ENCODE data around the gene POU4F1.

Gene POU4F1

DNA sequence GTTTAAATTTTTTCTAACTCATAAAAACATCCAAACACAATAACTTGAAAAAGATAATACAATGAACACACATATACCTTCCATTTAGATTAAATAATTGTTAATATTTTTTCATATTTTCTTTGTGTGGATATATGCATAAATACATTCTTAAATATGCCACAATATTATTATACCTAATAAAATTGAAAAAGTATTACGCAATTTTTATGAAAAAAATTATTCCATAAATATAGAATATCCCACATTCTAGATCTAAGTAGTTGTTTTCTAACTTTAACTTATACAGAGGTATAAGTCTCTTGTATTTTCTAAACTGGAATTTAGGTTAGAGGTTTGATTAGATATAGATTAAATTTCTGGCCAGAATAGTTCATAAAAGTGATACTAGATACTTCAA lies 34.3 kb downstream of the POU4F1 start:
- Histone ChIP-seq H3K4me1 (ENCODE audit: control insufficient read depth in 1 of 2, insufficient read depth in 1 of 2, low read depth in 1 of 2, low read length in 1 of 2) (no peaks in the 10 kb centered on the region), H3K36me3 (no peaks in the 10 kb centered on the region), H3K27ac (no peak overlapping the region), H3K4me3 (ENCODE audit: low read depth in 1 of 2, low read length in 1 of 2) (no peak overlapping the region), H3K9me3 (no peaks in the 10 kb centered on the region), H3K27me3 (no peaks in the 10 kb centered on the region)
- TF ChIP-seq, protein P1, sequence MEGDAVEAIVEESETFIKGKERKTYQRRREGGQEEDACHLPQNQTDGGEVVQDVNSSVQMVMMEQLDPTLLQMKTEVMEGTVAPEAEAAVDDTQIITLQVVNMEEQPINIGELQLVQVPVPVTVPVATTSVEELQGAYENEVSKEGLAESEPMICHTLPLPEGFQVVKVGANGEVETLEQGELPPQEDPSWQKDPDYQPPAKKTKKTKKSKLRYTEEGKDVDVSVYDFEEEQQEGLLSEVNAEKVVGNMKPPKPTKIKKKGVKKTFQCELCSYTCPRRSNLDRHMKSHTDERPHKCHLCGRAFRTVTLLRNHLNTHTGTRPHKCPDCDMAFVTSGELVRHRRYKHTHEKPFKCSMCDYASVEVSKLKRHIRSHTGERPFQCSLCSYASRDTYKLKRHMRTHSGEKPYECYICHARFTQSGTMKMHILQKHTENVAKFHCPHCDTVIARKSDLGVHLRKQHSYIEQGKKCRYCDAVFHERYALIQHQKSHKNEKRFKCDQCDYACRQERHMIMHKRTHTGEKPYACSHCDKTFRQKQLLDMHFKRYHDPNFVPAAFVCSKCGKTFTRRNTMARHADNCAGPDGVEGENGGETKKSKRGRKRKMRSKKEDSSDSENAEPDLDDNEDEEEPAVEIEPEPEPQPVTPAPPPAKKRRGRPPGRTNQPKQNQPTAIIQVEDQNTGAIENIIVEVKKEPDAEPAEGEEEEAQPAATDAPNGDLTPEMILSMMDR (IDR thresholded peaks at IDR 0.05): no peak

DNA sequence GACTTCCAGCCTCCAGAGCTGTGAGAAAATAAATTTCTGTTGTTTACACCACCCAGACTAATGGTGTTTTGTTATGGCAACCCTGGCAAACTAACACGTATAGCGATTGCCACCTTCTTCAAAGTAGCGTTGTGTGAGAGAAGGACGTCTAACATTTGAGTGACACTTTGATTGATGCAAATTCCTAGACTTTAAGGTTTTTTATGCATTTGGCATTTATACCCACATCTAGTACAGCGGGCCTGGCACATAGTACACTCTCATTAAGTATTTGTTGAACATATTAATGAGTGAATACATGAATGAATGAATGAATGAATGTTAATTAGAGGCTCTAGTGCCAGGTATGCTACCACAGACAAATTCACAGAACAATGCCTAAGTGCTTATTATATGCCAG lies 36.7 kb downstream of the POU4F1 start:
- TF ChIP-seq, protein P1 (IDR thresholded peaks at IDR 0.05): no peak
- Histone ChIP-seq H3K4me3 (ENCODE audit: low read depth in 1 of 2, low read length in 1 of 2) (no peak overlapping the region), H3K27me3 (no peaks in the 10 kb centered on the region), H3K27ac (no peak overlapping the region), H3K4me1 (ENCODE audit: control insufficient read depth in 1 of 2, insufficient read depth in 1 of 2, low read depth in 1 of 2, low read length in 1 of 2) (no peaks in the 10 kb centered on the region), H3K9me3 (no peaks in the 10 kb centered on the region), H3K36me3 (no peaks in the 10 kb centered on the region)

DNA sequence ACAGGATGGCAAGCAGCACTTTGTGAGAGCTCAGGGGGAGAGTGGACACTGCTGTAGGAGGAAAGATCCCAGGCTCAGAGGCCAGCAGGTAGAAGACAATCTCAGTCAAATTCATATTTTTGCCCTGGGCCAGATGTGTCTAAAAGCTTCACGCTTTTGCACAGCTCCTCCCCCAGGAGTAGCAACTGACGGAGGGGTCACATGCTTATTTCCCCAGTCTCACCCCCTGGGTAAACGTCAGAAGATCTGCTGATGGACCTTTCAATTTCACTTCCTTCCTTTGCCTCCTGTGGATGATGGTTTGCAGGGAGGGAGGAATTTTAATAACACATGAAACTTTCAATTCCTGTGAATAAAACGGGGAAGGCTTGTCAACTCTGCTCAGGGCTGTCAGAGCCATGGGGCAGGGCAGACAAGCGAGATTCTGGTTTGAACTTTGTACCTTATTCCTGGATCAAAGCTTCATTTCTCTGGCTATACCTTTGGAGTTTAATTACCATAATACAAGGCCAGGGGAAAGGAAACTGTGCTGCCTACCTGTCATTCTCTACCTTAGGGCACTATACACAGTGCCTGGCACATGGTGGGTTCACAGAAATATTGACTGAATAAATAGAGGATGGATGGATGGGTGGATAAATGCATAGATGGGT lies 41.0 kb downstream of the POU4F1 start:
- Histone ChIP-seq H3K9me3 (no peaks in the 10 kb centered on the region), H3K4me3 (ENCODE audit: low read depth in 1 of 2, low read length in 1 of 2) (no peak overlapping the region), H3K36me3 (no peaks in the 10 kb centered on the region), H3K27me3 (no peaks in the 10 kb centered on the region), H3K27ac (no peak overlapping the region), H3K4me1 (ENCODE audit: control insufficient read depth in 1 of 2, insufficient read depth in 1 of 2, low read depth in 1 of 2, low read length in 1 of 2) (no peaks in the 10 kb centered on the region)
- TF ChIP-seq, protein P1 (IDR thresholded peaks at IDR 0.05): no peak

Measured in neutrophil (primary cell).